Measurements from ENCODE around the gene FAM13A. TPM values are rescaled to one million over a fixed set of nuclear protein-coding genes. Genes with fewer than 3 reads are reported as not detected.
A peak's percentile ranks its signal among the peaks of the same experiment; 100 is the strongest.

FAM13A gene
- total and polyA plus RNA-seq, 2 of the 4 experiments (the other 2 are of a cell fraction) = 13.1 to 22.0 TPM

DNA sequence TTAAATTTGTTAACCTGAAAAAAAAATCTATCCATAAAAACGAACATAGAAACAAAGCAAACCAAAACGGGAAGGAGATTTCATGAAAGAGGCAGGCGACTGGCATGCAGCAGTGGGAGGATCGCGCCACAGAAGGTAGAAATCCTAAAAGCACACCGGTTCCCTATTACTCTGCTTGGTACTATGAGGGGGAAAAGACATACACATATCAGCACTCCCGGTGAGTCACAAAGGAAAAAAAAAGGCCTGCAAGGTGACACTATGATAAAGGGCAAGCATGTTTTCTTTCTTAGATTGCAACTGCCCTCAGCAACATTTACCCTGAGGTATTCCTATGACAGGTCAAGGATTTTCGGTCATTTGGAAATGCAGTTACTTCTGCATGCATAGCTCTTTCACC, 298.7 kb downstream of the FAM13A start:
- no TSS peak for BruUV-seq (replicated peaks)
- dilution Hi-C loops (cut with HindIII; ENCODE audit: low sequenced_read_pairs, unreplicated experiment) = no loop called here
- TF ChIP-seq RFX5 (IDR thresholded peaks at IDR 0.05; ENCODE audit: low read depth, low read length) = no peak
- TF ChIP-seq, protein P1, sequence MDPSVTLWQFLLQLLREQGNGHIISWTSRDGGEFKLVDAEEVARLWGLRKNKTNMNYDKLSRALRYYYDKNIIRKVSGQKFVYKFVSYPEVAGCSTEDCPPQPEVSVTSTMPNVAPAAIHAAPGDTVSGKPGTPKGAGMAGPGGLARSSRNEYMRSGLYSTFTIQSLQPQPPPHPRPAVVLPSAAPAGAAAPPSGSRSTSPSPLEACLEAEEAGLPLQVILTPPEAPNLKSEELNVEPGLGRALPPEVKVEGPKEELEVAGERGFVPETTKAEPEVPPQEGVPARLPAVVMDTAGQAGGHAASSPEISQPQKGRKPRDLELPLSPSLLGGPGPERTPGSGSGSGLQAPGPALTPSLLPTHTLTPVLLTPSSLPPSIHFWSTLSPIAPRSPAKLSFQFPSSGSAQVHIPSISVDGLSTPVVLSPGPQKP (IDR thresholded peaks at IDR 0.05; ENCODE audit: borderline replicate concordance, low read depth, low read length) = no peak
- no peak for TF ChIP-seq SMC3 (IDR thresholded peaks at IDR 0.05; ENCODE audit: low read depth, low read length)
- no peak for TF ChIP-seq FOS (IDR thresholded peaks at IDR 0.05; ENCODE audit: low read depth, low read length)
- TF ChIP-seq CEBPB (IDR thresholded peaks at IDR 0.05; ENCODE audit: low read depth, low read length) = no peak
- no peak for TF ChIP-seq RCOR1 (IDR thresholded peaks at IDR 0.05; ENCODE audit: insufficient replicate concordance, low read length)
- TF ChIP-seq, protein P2, sequence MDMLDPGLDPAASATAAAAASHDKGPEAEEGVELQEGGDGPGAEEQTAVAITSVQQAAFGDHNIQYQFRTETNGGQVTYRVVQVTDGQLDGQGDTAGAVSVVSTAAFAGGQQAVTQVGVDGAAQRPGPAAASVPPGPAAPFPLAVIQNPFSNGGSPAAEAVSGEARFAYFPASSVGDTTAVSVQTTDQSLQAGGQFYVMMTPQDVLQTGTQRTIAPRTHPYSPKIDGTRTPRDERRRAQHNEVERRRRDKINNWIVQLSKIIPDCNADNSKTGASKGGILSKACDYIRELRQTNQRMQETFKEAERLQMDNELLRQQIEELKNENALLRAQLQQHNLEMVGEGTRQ (IDR thresholded peaks at IDR 0.05; ENCODE audit: low read depth, low read length) = no peak

More for the DNA sequence above, 298.7 kb downstream of the FAM13A start:
- Histone ChIP-seq H3K27ac (ENCODE audit: insufficient read depth, low read length) (no peak overlapping the region), H3K4me1 (ENCODE audit: control insufficient read depth, insufficient read depth, low read length) (peaks cover 9% of the 10 kb centered on the region), H3K9me1 (ENCODE audit: insufficient read depth, low read length) (peaks cover 20% of the 10 kb centered on the region), H3K79me1 (ENCODE audit: low read depth in 1 of 2, low read length in 2 of 2) (0 out of 4 replicates have a peak, but pooled peaks cover 0 to 3% of the 10 kb centered on the region in 2 experiments), H2AFZ (replicated peaks; ENCODE audit: low read length, poor library complexity) (no peak overlapping the region), H3K4me3 (ENCODE audit: insufficient read depth, low read depth, low read length) (no peak overlapping the region), H3K27me3 (ENCODE audit: control insufficient read depth, insufficient read depth, low read length) (no peaks in the 10 kb centered on the region), H4K5ac (ENCODE audit: low read depth, low read length) (no peak overlapping the region), H3K56ac (ENCODE audit: extremely low read depth, insufficient read depth, low read length) (no peak overlapping the region), H3K18ac (ENCODE audit: low read depth, low read length) (no peak overlapping the region), H4K20me1 (ENCODE audit: insufficient read depth, low read length) (no peaks in the 10 kb centered on the region), H4K91ac (ENCODE audit: insufficient read depth, low read depth, low read length) (no peak overlapping the region), H2BK5ac (ENCODE audit: low read depth, low read length, poor library complexity, severe bottlenecking) (no peak overlapping the region), H2BK120ac (ENCODE audit: low read depth, low read length) (no peak overlapping the region), H2AK5ac (ENCODE audit: low read depth, low read length) (no peak overlapping the region), H3K23ac (ENCODE audit: low read depth, low read length) (no peak overlapping the region), H3K9ac (ENCODE audit: low read depth, low read length) (no peak overlapping the region), H3K4ac (ENCODE audit: low read depth, low read length) (no peak overlapping the region), H3K36me3 (ENCODE audit: control insufficient read depth, insufficient read depth, low read length) (peaks cover 9% of the 10 kb centered on the region), H3K14ac (replicated peaks; ENCODE audit: low read depth, low read length) (no peak overlapping the region), H3K9me3 (ENCODE audit: control insufficient read depth, insufficient read depth, low read length) (no peaks in the 10 kb centered on the region), H2BK20ac (ENCODE audit: low read depth, low read length) (no peak overlapping the region), H2BK15ac (ENCODE audit: low read depth, low read length) (no peak overlapping the region), H2AK9ac (replicated peaks; ENCODE audit: low read depth, low read length, poor library complexity) (no peak overlapping the region), H4K8ac (ENCODE audit: low read depth in 2 of 2, low read length in 2 of 2) (no peak overlapping the region), H3K4me2 (ENCODE audit: low read depth, low read length) (no peak overlapping the region)
- ATAC-seq (ENCODE audit: low read depth) (no peak), DNase-seq (peak; percentile 23)
- ChIA-PET POLR2A (ENCODE audit: unreplicated experiment) (interaction anchor here (0.7 kb wide), 1 partner anchor 185 kb away, joined by 4 read pairs; no protein-coding TSS in a partner anchor), CTCF (interaction anchor here (0.7 kb wide), 1 partner anchor 174 kb away, joined by 9 read pairs; no protein-coding TSS in a partner anchor)
- intact Hi-C loops (cut with micrococcal nuclease) = no loop called here
- WGBS, 2 experiments (ENCODE audit: extremely low coverage in 2 of 2, insufficient read length in 1 of 2) = no CpG with 5 or more reads among the region's 8 CpGs
- in situ Hi-C loops (cut with MboI; ENCODE audit: low sequenced_read_pairs) = no loop called here

Measured in IMR-90 (cell line).